ENCODE results near the gene KRTAP16-1. TPM values are rescaled to one million over a fixed set of nuclear protein-coding genes. Genes with fewer than 3 reads are reported as not detected.

Gene KRTAP16-1, protein sequence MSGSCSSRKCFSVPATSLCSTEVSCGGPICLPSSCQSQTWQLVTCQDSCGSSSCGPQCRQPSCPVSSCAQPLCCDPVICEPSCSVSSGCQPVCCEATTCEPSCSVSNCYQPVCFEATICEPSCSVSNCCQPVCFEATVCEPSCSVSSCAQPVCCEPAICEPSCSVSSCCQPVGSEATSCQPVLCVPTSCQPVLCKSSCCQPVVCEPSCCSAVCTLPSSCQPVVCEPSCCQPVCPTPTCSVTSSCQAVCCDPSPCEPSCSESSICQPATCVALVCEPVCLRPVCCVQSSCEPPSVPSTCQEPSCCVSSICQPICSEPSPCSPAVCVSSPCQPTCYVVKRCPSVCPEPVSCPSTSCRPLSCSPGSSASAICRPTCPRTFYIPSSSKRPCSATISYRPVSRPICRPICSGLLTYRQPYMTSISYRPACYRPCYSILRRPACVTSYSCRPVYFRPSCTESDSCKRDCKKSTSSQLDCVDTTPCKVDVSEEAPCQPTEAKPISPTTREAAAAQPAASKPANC
- not detected in 2 replicates for total RNA-seq

DNA sequence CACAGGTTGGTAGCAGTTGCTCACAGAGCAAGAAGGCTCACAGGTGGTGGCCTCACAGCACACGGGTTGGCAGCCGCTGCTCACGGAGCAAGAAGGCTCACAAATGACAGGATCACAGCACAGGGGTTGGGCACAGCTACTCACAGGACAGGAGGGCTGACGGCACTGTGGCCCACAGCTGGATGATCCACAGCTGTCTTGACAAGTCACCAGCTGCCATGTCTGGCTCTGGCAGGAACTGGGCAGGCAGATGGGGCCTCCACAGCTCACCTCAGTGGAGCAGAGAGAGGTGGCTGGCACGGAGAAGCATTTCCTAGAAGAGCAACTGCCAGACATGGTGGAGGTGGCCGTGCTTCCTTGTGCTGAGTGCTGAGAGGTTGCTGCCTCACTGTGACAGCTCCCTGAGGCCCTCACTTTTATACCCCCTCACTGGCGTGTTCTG is at the start of gene KRTAP16-1:
KRTAP16-1 (minus strand) TSS at position 392 of the 442 bp plus-strand sequence; CDS start at position 336, 56 bp downstream.

DNA sequence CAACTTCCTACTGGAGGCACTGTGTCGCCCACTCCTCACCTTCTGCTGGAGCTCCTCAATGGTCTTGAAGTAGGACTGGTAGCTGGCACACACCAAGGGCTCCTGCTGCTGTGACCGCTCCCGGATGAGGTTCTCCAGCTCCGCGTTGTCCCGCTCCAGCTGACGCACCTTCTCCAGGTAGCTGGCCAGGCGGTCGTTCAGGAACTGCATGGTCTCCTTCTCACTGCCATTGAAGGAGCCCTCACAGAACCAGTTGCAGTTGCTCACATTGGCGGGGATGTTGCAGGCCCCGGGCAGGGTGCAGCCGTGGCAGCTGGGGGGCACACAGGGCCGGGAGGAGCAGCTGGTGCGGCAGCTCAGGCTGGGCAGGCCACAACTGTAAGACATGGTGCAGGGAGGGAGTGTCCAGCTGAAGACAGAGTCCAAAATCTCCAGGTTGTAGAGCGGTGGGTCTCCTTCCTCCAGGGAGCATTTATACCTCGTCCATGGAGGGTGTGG is 41.3 kb upstream of the KRTAP16-1 start, which contains the start of gene KRT33A:
KRT33A (minus strand) TSS at position 448 of the 498 bp plus-strand sequence; CDS start at position 387, 61 bp downstream.

DNA sequence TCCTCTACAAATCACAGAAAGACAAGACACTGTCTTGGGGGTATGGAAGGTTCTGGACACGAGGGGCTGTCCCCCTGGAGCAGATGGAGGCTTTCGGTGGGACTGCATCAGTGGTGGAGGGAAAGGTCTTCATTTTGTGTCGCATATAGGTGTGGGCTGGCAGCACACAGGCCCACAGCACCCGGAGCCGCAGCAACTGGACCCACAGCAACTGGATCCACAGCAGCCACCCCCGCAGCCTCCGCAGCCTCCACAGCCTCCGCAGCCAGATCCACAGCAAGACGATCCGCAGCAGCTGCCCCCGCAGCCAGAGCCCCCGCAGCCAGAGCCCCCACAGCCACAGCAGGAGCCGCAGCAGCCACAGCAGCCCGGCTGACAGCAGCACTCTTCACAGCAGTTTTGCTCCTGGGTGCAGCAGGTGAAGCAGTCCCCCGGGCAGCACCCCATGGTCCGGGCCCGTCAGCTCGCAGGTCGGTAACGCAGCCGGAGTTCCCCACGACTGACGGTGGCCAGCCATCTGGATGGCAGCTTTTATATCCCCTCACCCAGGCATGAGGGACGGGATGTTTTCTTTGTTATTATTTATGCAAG is 6.2 kb upstream of the KRTAP16-1 start, which contains the start of gene KRTAP17-1:
KRTAP17-1 (minus strand) TSS at position 507 of the 591 bp plus-strand sequence; CDS start at position 447, 60 bp downstream.

DNA sequence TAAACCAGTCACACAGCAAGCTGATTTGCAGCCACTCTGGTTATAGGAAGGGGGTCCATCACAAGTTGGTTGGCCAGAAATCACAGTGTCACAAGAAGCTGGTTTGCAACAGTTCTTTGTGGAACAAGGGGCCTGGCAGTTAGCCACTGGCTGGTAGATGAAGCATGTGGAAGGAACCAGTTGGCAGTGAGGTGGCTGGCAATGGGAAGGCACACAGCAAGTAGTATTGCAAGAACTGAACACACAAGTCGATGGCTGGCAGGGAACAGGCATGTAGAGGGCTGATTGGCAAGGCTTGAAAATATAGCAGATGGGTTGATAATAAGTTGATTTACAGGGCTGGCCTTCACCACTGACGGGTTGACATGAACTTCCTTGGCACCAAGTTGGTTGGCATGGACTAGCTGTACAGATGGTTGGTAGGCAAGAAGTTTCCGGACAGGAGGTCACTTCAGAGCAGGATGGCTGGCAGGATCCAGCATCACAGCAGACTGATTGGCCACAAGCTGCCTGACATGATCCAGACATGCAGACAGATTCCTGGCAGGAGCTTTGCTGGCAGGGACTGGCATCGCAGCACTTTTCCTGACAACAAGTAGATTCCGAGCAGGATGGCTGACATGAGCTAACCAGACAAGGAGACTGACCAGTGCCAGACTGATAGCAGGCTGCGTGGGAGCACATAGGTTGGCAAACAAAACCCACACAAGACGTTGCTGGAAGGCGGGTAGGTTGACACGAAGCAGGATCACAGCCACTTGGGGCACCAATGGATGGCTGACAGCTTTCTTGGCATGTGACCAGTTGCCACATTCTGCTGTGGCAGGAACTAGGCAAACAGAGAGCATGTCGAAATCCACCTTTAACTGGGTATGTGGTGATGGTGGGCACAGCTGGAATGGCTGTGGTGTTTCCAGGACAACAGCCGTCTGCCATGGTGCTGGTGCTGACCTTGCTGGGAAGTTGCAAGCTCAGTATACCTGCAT is 6.9 kb downstream of the KRTAP16-1 start, which contains the start of gene KRTAP29-1:
KRTAP29-1 (minus strand) TSS at position 936 of the 986 bp plus-strand sequence; CDS start at position 936, 0 bp downstream.

DNA sequence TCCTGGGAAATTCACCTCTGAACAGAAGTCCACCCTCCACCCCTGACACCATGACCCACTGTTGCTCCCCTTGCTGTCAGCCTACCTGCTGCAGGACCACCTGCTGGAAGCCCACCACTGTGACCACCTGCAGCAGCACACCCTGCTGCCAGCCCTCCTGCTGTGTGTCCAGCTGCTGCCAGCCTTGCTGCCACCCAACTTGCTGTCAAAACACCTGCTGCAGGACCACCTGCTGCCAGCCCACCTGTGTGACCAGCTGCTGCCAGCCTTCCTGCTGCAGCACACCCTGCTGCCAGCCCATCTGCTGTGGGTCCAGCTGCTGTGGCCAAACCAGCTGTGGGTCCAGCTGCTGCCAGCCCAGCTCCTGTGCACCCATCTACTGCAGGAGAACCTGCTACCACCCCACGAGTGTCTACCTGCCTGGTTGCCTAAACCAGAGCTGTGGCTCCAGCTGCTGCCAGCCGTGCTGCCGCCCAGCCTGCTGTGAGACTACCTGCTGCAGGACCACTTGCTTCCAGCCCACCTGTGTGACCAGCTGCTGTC is 33.4 kb downstream of the KRTAP16-1 start, which contains the start of gene KRTAP9-7:
KRTAP9-7 (plus strand) TSS at position 51 of the 543 bp plus-strand sequence; CDS start at position 51, 0 bp downstream.

DNA sequence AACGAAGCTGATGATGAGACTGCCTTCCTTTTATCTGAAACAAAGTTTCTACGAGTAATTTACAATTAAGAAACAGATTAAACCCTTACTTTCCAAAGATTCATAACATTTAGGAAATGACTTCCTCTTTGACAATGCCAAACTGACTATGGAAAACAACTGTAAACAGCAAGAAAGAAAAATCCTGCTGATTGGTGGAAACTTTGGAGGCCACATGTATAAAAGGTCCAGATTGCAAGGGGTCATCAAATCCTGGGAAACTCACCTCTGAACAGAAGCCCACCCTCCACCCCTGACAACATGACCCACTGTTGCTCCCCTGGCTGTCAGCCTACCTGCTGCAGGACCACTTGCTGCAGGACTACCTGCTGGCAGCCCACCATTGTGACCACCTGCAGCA is 44.0 kb downstream of the KRTAP16-1 start, which contains the start of gene KRTAP9-6:
KRTAP9-6 (plus strand) TSS at position 301 of the 400 bp plus-strand sequence; CDS start at position 301, 0 bp downstream.

Other genes with a start within 250 kb of the KRTAP16-1 start
- not detected in 2 replicates for gene KRTAP2-3, start 249.2 kb downstream of the KRTAP16-1 start, total RNA-seq
- gene KRTAP2-4, start 243.4 kb downstream of the KRTAP16-1 start, total RNA-seq, result not detected in 2 replicates
- gene KRTAP4-7, start 225.2 kb downstream of the KRTAP16-1 start, total RNA-seq, result not detected in 2 replicates
- gene KRTAP4-8, start 211.2 kb downstream of the KRTAP16-1 start, total RNA-seq, result not detected in 2 replicates
- not detected in 2 replicates for gene KRTAP4-16, start 207.1 kb downstream of the KRTAP16-1 start, total RNA-seq
- not detected in 2 replicates for gene KRTAP4-9, start 203.9 kb downstream of the KRTAP16-1 start, total RNA-seq
- not detected in 2 replicates for gene KRTAP4-11, start 190.9 kb downstream of the KRTAP16-1 start, total RNA-seq
- gene KRTAP4-12, start 185.1 kb downstream of the KRTAP16-1 start, total RNA-seq, result not detected in 2 replicates
- gene KRTAP4-6, start 168.8 kb downstream of the KRTAP16-1 start, total RNA-seq, result not detected in 2 replicates
- not detected in 2 replicates for gene KRTAP4-5, start 159.5 kb downstream of the KRTAP16-1 start, total RNA-seq
- gene KRTAP4-4, start 148.6 kb downstream of the KRTAP16-1 start, total RNA-seq, result not detected in 2 replicates
- gene KRTAP4-3, start 141.1 kb downstream of the KRTAP16-1 start, total RNA-seq, result not detected in 2 replicates
- not detected in 2 replicates for gene KRTAP4-2, start 131.1 kb downstream of the KRTAP16-1 start, total RNA-seq
- not detected in 2 replicates for gene KRTAP4-1, start 124.4 kb downstream of the KRTAP16-1 start, total RNA-seq
- not detected in 2 replicates for gene KRTAP9-1, start 119.4 kb downstream of the KRTAP16-1 start, total RNA-seq
- gene KRTAP9-2, start 82.7 kb downstream of the KRTAP16-1 start, total RNA-seq, result not detected in 2 replicates
- gene KRTAP9-3, start 76.9 kb downstream of the KRTAP16-1 start, total RNA-seq, result not detected in 2 replicates
- not detected in 2 replicates for gene KRTAP9-8, start 71.3 kb downstream of the KRTAP16-1 start, total RNA-seq
- gene KRTAP9-4, start 59.6 kb downstream of the KRTAP16-1 start, total RNA-seq, result not detected in 2 replicates
- not detected in 2 replicates for gene KRTAP9-9, start 53.9 kb downstream of the KRTAP16-1 start, total RNA-seq
- not detected in 2 replicates for gene KRTAP9-6, start 43.9 kb downstream of the KRTAP16-1 start, total RNA-seq
- gene KRTAP9-7, start 33.6 kb downstream of the KRTAP16-1 start, total RNA-seq, result not detected in 2 replicates
- gene KRTAP29-1, start 6.5 kb downstream of the KRTAP16-1 start, total RNA-seq, result not detected in 2 replicates
- gene KRTAP17-1, start 6.4 kb upstream of the KRTAP16-1 start, total RNA-seq, result not detected in 2 replicates
- not detected in 2 replicates for gene KRT33A, start 41.5 kb upstream of the KRTAP16-1 start, total RNA-seq
- not detected in 2 replicates for gene KRT33B, start 60.5 kb upstream of the KRTAP16-1 start, total RNA-seq
- gene KRT34, start 73.0 kb upstream of the KRTAP16-1 start, total RNA-seq, result not detected in 2 replicates
- not detected in 2 replicates for gene KRT31, start 88.3 kb upstream of the KRTAP16-1 start, total RNA-seq
- gene KRT37, start 115.3 kb upstream of the KRTAP16-1 start, total RNA-seq, result not detected in 2 replicates
- gene KRT38, start 131.7 kb upstream of the KRTAP16-1 start, total RNA-seq, result not detected in 2 replicates
- gene KRT32, start 158.1 kb upstream of the KRTAP16-1 start, total RNA-seq, result not detected in 2 replicates
- not detected in 2 replicates for gene KRT35, start 171.8 kb upstream of the KRTAP16-1 start, total RNA-seq
- not detected in 2 replicates for gene KRT36, start 180.6 kb upstream of the KRTAP16-1 start, total RNA-seq
- 0.75 TPM in 1 of 2 replicates, not detected in the other for gene KRT13, start 196.3 kb upstream of the KRTAP16-1 start, total RNA-seq
- gene KRT15, start 209.6 kb upstream of the KRTAP16-1 start, total RNA-seq, result 0.59 TPM in 1 of 2 replicates, not detected in the other
- 22.6 and 32.1 TPM in 2 replicates for gene KRT19, start 219.0 kb upstream of the KRTAP16-1 start, total RNA-seq

Data from cardiac ventricle fibroblast (primary cell).